Stimulated activated CD8-positive, alpha-beta memory T cell treated with anti-CD3 and anti-CD28 coated beads, Interleukin-2, amount 100 ng/mL, for 48 hours (primary cell): ENCODE data around the gene SLFN12L.

Experiments
- DNase-seq, 2 donors: peaks; one replicate each; pipeline ENCODE4 v3.0.0-alpha.2; 2020; ENCODE audit warnings: low read depth in 2 of 2

SLFN12L gene

DNA sequence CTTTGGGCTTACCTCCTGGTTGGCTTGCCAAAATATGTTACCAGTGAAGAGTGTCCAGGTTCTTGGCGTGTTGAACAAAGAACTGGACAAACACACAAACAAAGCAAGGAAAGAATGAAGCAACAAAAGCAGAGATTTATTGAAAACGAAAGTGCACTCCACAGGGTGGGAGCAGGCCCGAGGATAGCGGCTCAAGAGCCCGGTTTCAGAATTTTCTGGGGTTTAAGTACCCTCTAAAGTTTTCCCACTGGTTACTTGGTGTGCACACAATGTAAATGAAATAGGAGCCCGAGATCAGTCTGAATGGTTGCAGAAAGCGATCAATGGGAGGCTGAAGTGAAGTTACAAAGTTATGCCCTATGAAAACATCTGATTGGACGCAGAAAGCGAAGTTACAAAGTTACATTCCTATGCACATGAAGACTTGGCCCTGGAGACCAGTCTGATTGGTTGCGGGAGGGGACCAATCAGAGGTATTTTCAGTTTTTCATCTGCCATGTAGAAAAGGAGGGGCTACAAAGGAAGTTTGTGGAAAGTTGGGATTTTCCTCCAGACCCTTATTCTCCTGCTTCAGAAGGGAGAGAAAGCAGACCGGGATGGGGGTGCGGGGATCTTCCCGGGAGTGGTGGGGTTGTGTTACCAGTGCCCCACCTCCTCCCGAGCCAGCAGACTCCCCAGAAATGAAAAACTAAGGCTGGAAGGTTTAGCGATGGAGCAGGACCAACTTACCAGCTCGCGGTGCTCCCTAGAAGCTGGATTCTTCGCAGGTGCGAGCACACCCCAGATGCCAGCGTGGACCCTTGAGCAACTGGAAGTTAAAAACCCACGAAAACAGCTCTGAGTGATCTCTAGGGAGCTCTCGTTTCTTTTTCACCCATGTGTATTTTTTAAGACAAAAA is 105.1 kb downstream of the SLFN12L start, which contains the start of gene SLFN12:
SLFN12 (minus strand) TSS at position 325 of the 899 bp plus-strand sequence. CDS start 9,472 bp downstream, outside the sequence.
- no peak for DNase-seq

DNA sequence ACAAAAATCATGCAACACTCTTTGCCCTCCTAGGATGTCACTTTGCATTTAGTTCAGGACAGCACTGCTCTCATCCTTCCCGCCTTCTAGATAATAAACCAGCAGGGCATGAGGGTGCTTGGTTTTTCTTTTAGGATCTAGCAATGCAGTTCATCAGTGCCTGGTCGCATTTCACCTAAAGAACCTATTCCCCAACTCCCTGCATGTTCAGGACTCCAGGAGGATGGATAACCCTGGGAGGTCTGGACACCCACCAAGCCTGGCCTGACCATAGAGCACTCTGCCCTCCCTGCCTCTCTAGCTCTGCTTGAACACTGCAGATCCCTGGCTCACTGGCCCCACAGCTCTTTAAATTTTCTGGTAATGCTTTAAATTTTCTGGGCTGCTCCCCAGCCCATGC is 107.8 kb downstream of the SLFN12L start:
- no peak for DNase-seq

DNA sequence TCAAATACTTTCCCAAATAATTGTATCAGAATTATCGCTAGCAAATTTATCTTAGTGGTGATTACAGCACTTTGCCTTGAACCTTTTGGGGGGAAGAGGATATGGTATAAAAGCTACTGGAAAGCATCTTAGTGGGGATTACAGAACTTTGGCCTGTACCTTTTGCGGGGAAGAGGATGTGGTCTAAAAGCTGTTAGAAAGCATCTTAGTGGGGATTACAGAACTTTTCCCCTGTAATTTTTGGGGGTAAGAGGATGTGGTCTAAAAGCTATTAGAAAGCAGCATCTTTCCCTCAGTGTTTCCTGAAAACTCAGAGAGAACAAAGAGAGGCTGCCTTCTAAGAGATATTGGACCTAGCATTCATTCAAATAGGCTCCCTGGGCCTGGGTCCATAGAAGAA is 109.2 kb downstream of the SLFN12L start:
- DNase-seq: no peak

DNA sequence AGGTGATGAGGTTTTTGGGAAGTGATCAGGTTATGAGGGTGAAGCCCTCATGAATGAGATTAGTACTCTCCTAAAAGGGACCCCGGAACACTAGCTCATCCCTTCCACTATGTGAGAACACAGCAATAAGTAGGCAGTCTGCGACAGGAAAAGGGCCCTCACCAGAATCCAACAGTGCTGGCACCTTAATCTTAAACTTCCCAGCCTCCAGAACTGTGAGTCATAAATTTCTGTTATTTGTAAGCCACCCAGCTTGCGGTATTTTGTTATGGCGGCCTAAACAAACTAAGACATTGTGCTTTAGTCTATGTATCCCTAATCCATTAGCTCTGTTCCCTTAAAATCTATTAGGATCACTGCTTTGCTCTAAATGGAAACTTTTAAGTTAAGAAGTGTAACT is 113.7 kb downstream of the SLFN12L start:
- no peak for DNase-seq
